ENCODE measurements around the gene FLNC. TPM values are rescaled to one million over a fixed set of nuclear protein-coding genes. Genes with fewer than 3 reads are reported as not detected.

FLNC gene
- total and polyA plus RNA-seq, 11 donors = 399 to 3,687 (median 1,170) TPM

DNA sequence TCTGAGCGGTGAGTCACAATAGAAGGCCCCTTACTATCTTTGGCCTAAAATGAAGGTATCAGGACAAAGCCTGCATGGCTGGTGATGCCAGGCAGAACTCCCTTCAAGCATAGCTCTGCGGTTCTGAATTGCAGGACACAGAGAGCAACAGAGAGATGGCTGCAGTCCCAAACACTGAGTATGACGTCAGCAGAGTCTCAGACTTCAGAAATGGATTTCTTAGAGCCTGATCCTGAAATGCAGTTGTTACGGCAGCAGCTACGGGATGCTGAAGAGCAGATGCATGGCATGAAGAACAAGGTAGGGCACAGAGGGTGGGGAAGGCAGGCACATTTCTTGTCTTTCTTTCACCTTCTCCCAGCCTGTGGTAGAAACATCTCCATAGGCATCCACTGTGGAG, 25.0 kb upstream of the FLNC start:
- TF ChIP-seq POLR2A (IDR thresholded peaks at IDR 0.05) (no peak), CTCF (IDR thresholded peaks at IDR 0.05) (no peak)
- intact Hi-C loops (cut with DNase I) = no loop called here
- 89 to 96% (median 94%) methylated on average over 4 to 5 of the region's 5 CpGs for WGBS, 4 donors
- H3K27me3 ChIP-seq = no peaks in the 10 kb centered on the region
- no peak overlapping the region for H3K27ac ChIP-seq
- H3K4me3 ChIP-seq = no peak overlapping the region
- DNase-seq (no peak), ATAC-seq (no peak)
- H3K4me1 ChIP-seq = no peaks in the 10 kb centered on the region
- peaks cover 0 to 17% (median 5%) of the 10 kb centered on the region in 9 donors for H3K36me3 ChIP-seq
- no peaks in the 10 kb centered on the region for H3K9me3 ChIP-seq

DNA sequence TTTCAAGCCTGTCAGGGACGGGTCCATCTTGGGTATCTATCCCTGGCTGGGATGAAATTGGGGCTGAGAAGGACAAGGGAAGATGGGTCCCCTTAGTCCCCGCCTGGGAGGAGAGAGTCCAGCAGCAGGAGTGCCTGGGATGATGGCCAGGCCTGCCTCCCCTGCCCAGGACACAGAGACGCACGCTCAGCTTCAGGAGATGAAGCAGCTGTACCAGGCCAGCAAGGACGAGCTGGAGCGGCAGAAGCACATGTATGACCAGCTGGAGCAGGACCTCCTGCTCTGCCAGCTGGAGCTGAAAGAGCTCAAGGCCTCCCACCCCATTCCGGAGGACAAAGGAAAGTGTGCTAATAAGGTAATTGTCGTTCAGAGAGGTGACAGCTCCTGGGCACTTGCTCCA, 23.0 kb upstream of the FLNC start:
- 78 to 90% (median 86%) methylated on average over 8 of the region's 8 CpGs for WGBS, 4 donors
- TF ChIP-seq POLR2A (IDR thresholded peaks at IDR 0.05) = no peak
- TF ChIP-seq CTCF (IDR thresholded peaks at IDR 0.05) = no peak
- peaks cover 0 to 17% (median 5%) of the 10 kb centered on the region in 9 donors for H3K36me3 ChIP-seq

DNA sequence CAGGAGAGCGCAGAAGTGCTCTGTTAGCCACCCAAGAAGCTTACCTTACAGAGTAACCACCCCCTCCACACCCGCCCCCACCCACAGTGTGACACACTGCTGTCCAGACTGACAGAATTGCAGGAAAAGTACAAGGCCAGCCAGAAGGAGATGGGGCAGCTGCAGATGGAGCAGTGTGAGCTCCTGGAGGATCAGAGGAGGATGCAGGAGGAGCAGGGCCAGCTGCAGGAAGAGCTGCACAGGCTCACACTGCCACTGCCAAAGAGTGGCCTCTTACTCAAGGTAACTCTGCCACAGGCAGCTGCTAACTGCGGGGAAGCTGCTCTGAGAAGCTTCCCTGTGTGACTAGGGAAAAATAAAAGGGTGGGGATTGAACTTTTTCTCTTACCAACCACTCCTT, 20.8 kb upstream of the FLNC start:
- ATAC-seq (no peak), DNase-seq (no peak)
- peaks cover 0 to 17% (median 5%) of the 10 kb centered on the region in 9 donors for H3K36me3 ChIP-seq
- intact Hi-C loops (cut with DNase I) = no loop called here
- TF ChIP-seq POLR2A (IDR thresholded peaks at IDR 0.05) (no peak), CTCF (IDR thresholded peaks at IDR 0.05) (no peak)
- no peaks in the 10 kb centered on the region for H3K9me3 ChIP-seq
- H3K4me1 ChIP-seq = peaks cover 0 to 11% (median 4%) of the 10 kb centered on the region in 12 donors
- no peak overlapping the region for H3K27ac ChIP-seq
- H3K4me3 ChIP-seq = no peak overlapping the region
- no peaks in the 10 kb centered on the region for H3K27me3 ChIP-seq
- WGBS, 4 donors = 76 to 89% (median 85%) methylated on average over 2 to 3 of the region's 3 CpGs

More for the DNA sequence above, 23.0 kb upstream of the FLNC start:
- intact Hi-C loops (cut with DNase I) = no loop called here
- H3K9me3 ChIP-seq = no peaks in the 10 kb centered on the region
- H3K27ac ChIP-seq = no peak overlapping the region
- no peak overlapping the region for H3K4me3 ChIP-seq
- ATAC-seq (no peak), DNase-seq (no peak)
- peaks cover 0 to 1% (median 0%) of the 10 kb centered on the region in 12 donors for H3K4me1 ChIP-seq
- no peaks in the 10 kb centered on the region for H3K27me3 ChIP-seq

DNA sequence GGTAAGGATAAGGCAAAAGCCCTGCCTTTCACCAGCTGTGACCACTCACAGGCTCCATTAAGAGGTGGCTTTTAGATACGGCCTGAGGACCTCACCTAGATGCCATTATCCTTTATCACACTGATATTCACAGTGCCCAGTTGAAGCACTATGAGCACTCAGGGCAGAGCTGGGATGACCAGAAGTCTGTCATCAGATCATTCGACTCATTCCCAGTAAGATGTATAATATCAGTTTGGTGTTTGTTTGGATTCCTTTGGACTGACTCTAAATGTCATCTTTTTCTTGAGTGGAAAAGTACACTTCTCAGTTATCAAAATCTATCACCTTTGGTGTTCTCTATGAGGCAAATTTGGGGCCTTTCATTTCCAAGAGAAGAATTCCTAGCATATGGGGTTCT, 19.7 kb upstream of the FLNC start:
- WGBS, 4 donors = 80 to 96% (median 92%) methylated on average over 2 of the region's 2 CpGs
- no peak for DNase-seq

GRCh38 chr7:128810997-128811396, 19.2 kb upstream of the FLNC start:
- no peaks in the 10 kb centered on the region for H3K27me3 ChIP-seq
- DNase-seq (no peak), ATAC-seq (no peak)
- TF ChIP-seq POLR2A (IDR thresholded peaks at IDR 0.05) = no peak
- no peak for TF ChIP-seq CTCF (IDR thresholded peaks at IDR 0.05)
- peaks cover 0 to 7% (median 0%) of the 10 kb centered on the region in 9 donors for H3K36me3 ChIP-seq
- H3K4me1 ChIP-seq = peaks cover 0 to 11% (median 4%) of the 10 kb centered on the region in 12 donors
- no peaks in the 10 kb centered on the region for H3K9me3 ChIP-seq
- H3K27ac ChIP-seq = no peak overlapping the region
- intact Hi-C loops (cut with DNase I) = no loop called here
- H3K4me3 ChIP-seq = no peak overlapping the region
- WGBS, 4 donors = 93 to 98% (median 95%) methylated on average over 3 of the region's 3 CpGs

More for the DNA sequence above, 19.7 kb upstream of the FLNC start:
- TF ChIP-seq POLR2A (IDR thresholded peaks at IDR 0.05) = no peak
- ATAC-seq = no peak
- Histone ChIP-seq H3K9me3 (no peaks in the 10 kb centered on the region), H3K4me1 (peaks cover 0 to 11% (median 4%) of the 10 kb centered on the region in 12 donors), H3K36me3 (peaks cover 0 to 9% (median 2%) of the 10 kb centered on the region in 9 donors), H3K27me3 (no peaks in the 10 kb centered on the region), H3K27ac (no peak overlapping the region), H3K4me3 (no peak overlapping the region)
- intact Hi-C loops (cut with DNase I) = no loop called here

Measured in heart left ventricle (tissue), 16 donors.